IPS-18a (cell line): ENCODE results near the gene INHBC.
"Not testable (repeated sequence)": the region's sequence is repeated elsewhere in the genome, so short reads cannot be mapped to it uniquely, and the experiment has no call there.

Experiments used
- H3K27ac ChIP-seq: one replicate; pipeline ENCODE4 v1.5.1; 2013; ENCODE audit warnings: low read length
- H3K27me3 ChIP-seq: one replicate; pipeline ENCODE4 v1.6.1; 2013; ENCODE audit warnings: mild to moderate bottlenecking, low read length; ENCODE audit not compliant: control insufficient read depth, insufficient read depth
- H3K36me3 ChIP-seq: one replicate; pipeline ENCODE4 v1.6.1; 2013; ENCODE audit warnings: low read depth, low read length; ENCODE audit not compliant: control insufficient read depth
- H3K4me1 ChIP-seq: one replicate; pipeline ENCODE4 v1.6.1; 2013; ENCODE audit warnings: low read depth, low read length; ENCODE audit not compliant: control insufficient read depth
- H3K4me3 ChIP-seq: one replicate; pipeline ENCODE4 v1.5.1; 2013; ENCODE audit warnings: low read length
- H3K9ac ChIP-seq: one replicate; pipeline ENCODE4 v1.6.1; 2013; ENCODE audit warnings: mild to moderate bottlenecking, low read length, moderate library complexity
- H3K9me3 ChIP-seq: one replicate; pipeline ENCODE4 v1.6.1; 2013; ENCODE audit warnings: low read depth, low read length; ENCODE audit not compliant: control insufficient read depth

The INHBC gene

DNA sequence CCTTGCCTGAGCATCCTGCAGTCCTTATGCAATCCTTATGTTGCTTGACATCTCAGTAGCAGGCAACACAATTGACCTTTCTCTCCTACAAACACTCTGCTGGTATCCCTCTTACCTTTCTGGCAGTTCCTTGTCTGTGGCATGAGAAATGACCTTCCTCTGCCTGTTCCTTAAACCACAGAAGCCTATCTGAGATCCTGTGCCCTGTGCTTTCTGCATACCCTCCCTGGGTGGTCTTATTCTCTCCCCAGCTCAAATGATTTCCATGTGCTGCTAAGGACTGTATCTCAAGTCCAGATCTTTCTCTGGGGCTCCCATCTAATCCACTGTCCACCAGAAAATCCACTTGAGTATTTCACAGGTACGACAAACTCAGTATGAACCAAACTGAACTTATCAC, 47.1 kb downstream of the INHBC start:
- H3K36me3 ChIP-seq: no peaks in the 10 kb centered on the region
- no peak overlapping the region for H3K9ac ChIP-seq
- H3K4me1 ChIP-seq: peaks cover 9% of the 10 kb centered on the region
- peaks cover 29% of the 10 kb centered on the region for H3K27me3 ChIP-seq
- no peaks in the 10 kb centered on the region for H3K9me3 ChIP-seq
- H3K4me3 ChIP-seq: no peak overlapping the region
- no peak overlapping the region for H3K27ac ChIP-seq

DNA sequence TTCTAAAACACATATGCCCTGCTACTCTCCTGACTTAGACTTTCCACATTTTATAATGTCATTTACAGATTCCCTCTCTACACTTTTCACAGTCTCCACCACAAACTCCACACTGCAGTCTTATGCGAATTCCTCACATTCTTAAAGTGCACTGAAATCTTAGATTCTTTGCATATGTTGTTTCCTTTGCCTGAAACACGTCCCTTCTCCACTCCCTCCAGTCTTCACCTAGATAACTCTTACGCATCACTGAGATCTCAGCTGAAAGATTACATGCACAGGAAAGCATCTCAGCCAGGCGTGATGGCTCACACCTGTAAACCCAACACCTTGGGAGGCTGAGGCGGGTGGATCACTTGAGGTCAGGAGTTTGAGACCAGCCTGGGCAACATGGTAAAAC, 48.9 kb downstream of the INHBC start:
- Histone ChIP-seq H3K36me3 (no peaks in the 10 kb centered on the region), H3K4me3 (no peak overlapping the region), H3K9me3 (no peaks in the 10 kb centered on the region), H3K4me1 (peaks cover 5% of the 10 kb centered on the region), H3K9ac (no peak overlapping the region), H3K27me3 (peaks cover 13% of the 10 kb centered on the region), H3K27ac (no peak overlapping the region)

DNA sequence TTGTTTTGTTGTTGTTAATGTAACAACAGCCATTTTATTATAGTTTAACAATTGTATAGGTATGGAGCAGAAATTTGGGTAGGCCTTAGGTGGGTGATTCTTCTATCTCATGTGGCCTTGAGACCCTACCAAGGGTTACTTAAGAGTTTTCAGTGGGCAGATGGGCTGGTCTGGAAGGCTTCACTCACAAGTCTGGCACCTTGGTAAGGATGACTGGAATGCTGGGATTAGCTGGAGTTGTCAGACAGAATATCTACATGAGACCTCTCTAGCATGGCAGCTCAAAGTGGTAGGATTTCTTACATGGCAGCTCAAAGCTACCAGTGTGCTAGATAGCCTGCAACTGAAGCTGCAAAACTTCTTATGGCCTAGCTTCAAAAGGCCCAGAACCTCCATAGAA, 51.1 kb downstream of the INHBC start:
- peaks cover 1% of the 10 kb centered on the region for H3K27me3 ChIP-seq
- peaks cover 19% of the 10 kb centered on the region for H3K36me3 ChIP-seq
- no peaks in the 10 kb centered on the region for H3K9me3 ChIP-seq
- no peak overlapping the region for H3K27ac ChIP-seq
- H3K4me1 ChIP-seq: peaks cover 5% of the 10 kb centered on the region
- H3K9ac ChIP-seq: no peak overlapping the region
- H3K4me3 ChIP-seq: no peak overlapping the region

DNA sequence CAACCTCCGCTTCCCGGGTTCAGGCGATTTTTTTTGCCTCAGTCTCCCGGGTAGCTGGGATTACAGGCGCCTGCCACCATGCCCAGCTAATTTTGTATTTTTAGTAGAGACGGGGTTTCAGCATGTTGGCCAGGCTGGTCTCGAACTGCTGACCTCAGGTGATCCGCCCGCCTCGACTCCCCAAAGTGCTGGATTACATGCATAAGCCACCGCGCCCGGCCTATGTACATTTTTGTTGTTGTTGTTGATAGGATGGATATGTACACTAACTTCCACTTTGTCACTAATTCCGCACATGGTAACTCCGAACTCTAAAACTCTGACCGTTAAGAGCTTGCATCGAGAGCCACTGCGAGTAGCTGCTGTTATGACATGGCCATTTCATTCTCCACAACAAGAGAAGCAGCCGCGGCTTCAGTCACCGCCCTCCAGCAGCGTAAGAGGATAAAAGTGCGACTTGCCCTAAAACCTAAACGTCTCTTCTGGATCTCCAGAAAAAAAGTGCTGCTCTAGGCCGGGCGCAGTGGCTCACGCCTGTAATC, 52.5 kb downstream of the INHBC start:
- peaks cover 32% of the 10 kb centered on the region for H3K36me3 ChIP-seq
- H3K9me3 ChIP-seq: no peaks in the 10 kb centered on the region
- H3K9ac ChIP-seq: no peak overlapping the region
- no peaks in the 10 kb centered on the region for H3K27me3 ChIP-seq
- H3K27ac ChIP-seq: no peak overlapping the region
- peaks cover 5% of the 10 kb centered on the region for H3K4me1 ChIP-seq
- no peak overlapping the region for H3K4me3 ChIP-seq

DNA sequence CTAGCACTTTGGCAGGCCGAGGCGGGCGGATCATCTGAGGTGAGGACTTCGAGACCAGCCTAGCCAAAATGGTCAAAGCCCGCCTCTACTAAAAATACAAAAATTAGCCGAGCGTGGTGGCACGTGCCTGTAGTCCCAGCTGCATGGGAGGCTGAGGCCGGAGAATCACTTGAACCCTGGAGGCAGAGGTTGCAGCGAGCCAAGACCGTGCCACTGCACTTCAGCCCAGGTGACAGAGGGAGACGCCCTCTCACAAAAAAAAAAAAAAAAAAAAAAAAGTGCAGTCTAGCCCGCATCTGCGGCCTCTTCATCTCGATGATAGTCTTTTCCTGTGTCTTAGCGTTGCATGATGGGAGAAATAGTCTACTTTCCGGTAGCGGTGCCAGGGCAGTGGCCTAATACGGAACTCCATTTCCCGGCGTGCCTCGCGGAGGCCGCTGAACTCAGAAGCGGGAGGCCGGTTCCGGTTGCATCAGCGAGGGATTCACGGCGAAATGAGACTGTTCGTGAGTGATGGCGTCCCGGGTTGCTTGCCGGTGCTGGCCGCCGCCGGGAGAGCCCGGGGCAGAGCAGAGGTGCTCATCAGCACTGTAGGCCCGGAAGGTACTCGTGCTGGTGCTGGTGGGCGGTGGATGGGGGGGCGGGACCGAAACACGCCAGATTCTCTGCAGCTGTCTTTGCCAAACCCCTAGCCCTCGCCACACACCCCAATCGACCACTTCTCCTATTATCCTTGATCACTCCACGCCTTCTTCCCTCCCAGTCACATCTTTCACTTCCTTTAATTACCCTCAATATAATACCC, 53.2 kb downstream of the INHBC start, which contains the start of gene MARS1:
MARS1 (plus strand) TSS at position 472 of the 805 bp plus-strand sequence; CDS start at position 495, 23 bp downstream.
- Histone ChIP-seq H3K27ac (peak within 1 kb of the TSS; percentile 94), H3K27me3 (no peaks in the 10 kb centered on the region), H3K36me3 (peaks cover 37% of the 10 kb centered on the region), H3K9ac (peak within 1 kb of the TSS; percentile 99), H3K9me3 (no peaks in the 10 kb centered on the region), H3K4me1 (peaks cover 5% of the 10 kb centered on the region), H3K4me3 (peak within 1 kb of the TSS; percentile 99)

DNA sequence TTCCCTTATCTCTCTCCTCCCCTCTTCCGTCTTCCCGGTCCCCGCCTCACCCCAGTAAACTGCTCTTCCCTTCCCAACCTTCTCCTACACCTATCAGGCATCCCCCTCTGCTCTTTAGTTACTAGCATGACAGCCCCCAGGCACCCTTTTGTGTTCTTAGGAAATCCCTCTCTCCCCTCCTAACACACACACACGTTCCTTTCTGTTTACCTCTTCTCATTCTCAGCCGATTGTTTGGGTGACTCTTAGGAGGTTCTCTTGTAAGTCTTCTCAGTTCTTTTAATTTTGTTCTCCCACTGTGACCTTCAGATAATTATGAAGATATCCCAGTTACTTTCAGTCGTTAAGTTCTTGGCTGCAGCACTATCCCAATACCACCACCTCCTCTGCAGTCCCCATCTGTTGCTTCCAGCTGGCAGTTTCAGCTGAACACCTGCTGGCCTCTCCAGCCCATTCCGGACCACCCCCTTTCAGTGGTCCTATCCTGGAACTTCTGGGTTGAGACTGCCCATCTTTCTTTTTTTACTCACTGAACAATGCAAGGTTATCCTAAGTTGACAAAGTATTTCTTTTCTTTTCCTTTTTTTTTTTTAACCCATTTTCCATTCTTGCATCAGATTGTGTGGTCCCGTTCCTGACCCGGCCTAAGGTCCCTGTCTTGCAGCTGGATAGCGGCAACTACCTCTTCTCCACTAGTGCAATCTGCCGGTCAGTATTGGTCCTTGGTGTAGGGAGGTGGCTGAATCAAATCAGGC, 54.0 kb downstream of the INHBC start:
- Histone ChIP-seq H3K9ac (peak overlapping the region; percentile 99), H3K27ac (peak overlapping the region; percentile 94), H3K36me3 (peaks cover 40% of the 10 kb centered on the region), H3K4me1 (peaks cover under 1% of the 10 kb centered on the region), H3K27me3 (no peaks in the 10 kb centered on the region), H3K4me3 (peak overlapping the region; percentile 99), H3K9me3 (no peaks in the 10 kb centered on the region)

DNA sequence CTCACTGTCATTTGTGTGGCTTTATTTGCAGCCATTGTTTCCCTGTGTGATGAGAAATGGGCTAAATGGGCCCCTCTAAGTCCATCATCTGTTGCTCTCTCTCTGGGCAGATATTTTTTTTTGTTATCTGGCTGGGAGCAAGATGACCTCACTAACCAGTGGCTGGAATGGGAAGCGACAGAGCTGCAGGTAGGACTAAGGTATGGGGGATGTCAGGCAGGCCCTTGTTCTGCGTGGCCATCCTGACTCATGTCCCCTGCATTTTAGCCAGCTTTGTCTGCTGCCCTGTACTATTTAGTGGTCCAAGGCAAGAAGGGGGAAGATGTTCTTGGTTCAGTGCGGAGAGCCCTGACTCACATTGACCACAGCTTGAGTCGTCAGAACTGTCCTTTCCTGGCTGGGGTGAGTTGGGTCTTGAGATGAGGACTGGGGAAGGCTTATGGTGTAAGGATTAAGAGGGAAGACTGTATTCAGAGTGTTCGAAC, 54.6 kb downstream of the INHBC start:
- H3K27ac ChIP-seq: no peak overlapping the region
- H3K9ac ChIP-seq: peak overlapping the region; percentile 99

DNA sequence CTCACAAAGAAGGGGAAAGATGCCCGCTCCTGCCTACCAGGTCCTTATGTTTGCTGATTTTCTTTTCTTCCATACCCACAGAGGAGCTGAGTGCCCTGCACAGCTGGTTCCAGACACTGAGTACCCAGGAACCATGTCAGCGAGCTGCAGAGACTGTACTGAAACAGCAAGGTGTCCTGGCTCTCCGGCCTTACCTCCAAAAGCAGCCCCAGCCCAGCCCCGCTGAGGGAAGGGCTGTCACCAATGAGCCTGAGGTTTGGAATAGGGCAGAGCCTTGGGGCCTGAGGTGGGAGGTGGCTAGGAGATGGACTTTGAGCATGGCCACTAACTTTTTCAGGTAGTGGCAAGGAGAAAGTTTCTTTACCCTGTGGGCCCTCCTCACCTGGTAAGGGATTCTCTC, 55.5 kb downstream of the INHBC start:
- H3K27me3 ChIP-seq: no peaks in the 10 kb centered on the region
- H3K4me3 ChIP-seq: no peak overlapping the region
- H3K27ac ChIP-seq: no peak overlapping the region
- no peak overlapping the region for H3K9ac ChIP-seq
- H3K36me3 ChIP-seq: peaks cover 42% of the 10 kb centered on the region
- no peaks in the 10 kb centered on the region for H3K9me3 ChIP-seq
- H3K4me1 ChIP-seq: no peaks in the 10 kb centered on the region

More for the DNA sequence above, 54.6 kb downstream of the INHBC start:
- Histone ChIP-seq H3K4me3 (peak overlapping the region; percentile 99), H3K4me1 (no peaks in the 10 kb centered on the region), H3K36me3 (peaks cover 42% of the 10 kb centered on the region), H3K9me3 (no peaks in the 10 kb centered on the region), H3K27me3 (no peaks in the 10 kb centered on the region)

DNA sequence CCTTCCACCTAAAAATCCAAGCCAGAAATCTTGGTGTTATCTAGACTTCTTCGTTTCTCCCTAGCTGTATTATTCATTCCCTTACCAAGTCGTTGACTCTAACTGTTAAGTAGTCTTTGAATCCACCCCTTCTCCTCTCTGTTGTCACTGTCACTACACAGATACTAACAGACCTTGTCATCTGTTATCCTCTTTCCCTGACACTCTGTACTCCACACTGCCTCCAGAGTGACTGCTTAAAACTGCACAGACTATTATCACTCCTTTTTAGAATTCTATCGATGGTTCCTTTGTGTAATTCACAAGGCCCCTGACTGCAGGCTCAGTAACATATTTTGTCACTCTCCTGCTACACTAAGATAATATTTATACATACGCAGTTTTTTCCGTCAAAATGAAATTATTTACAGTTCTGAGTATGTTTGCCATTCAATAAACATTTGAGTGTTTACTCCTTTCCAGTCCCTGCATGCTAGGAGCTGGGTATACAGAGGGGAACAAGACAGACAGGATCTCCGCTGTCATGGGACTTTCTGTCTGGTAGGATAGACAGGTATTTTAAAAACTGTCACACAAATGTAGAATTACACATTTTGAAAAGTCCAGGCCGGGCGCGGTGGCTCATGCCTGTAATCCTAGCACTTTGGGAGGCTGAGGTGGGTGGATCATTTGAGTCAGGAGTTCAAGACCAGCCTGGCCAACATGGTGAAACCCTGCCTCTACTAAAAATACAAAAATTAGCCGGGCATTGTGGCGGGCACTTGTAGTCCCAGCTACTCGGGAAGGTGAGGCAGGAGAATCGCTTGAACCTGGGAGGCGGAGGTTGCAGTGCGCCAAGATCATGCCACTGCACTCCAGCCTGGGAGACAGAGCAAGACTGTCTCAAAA, 57.1 kb downstream of the INHBC start:
- Histone ChIP-seq H3K27ac (no peak overlapping the region), H3K9ac (no peak overlapping the region), H3K36me3 (peaks cover 43% of the 10 kb centered on the region), H3K4me3 (no peak overlapping the region), H3K4me1 (no peaks in the 10 kb centered on the region), H3K27me3 (no peaks in the 10 kb centered on the region), H3K9me3 (no peaks in the 10 kb centered on the region)

DNA sequence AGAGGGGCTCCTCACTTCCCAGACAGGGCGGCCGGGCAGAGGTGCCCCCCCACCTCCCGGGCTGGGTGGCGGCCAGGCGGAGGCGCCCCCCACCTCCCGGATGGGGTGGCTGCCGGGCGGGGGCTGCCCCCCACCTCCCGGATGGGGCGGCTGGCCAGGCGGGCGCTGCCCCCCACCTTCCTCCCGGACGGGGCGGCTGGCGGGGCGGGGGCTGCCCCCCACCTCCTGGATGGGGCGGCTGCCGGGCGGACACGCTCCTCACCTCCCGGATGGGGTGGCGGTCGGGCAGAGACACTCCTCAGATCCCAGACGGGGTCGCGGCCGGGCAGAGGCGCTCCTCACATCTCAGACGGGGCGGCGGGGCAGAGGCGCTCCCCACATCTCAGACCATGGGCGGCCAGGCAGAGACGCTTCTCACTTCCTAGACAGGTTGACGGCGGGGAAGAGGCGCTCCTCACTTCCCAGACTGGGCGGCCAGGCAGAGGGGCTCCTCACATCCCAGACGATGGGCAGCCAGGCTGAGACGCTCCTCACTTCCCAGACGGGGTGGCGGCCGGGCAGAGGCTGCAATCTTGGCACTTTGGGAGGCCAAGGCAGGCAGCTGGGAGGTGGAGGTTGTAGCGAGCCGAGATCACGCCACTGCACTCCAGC, 60.6 kb downstream of the INHBC start:
- H3K27me3 ChIP-seq, H3K9ac ChIP-seq, H3K9me3 ChIP-seq, H3K27ac ChIP-seq, H3K4me3 ChIP-seq, H3K4me1 ChIP-seq: not testable (repeated sequence)
- H3K36me3 ChIP-seq: peaks cover 59% of the 10 kb centered on the region
